ENCODE measurements around the gene REPS1.

The REPS1 gene

GRCh38 chr6:138972226-138972665, 15.8 kb downstream of the REPS1 start:
- DNase-seq (ENCODE audit: extremely low read depth in 1 of 2, low read depth in 1 of 2), result no peak

GRCh38 chr6:138971601-138972000, 16.5 kb downstream of the REPS1 start:
- no peak for DNase-seq (ENCODE audit: extremely low read depth in 1 of 2, low read depth in 1 of 2)

- DNase-seq (ENCODE audit: extremely low read depth in 1 of 2, low read depth in 1 of 2), result peak in 1 of 2 donors; percentile 34
Observed at GRCh38 chr6:138970856-138971425, 17.1 kb downstream of the REPS1 start.

- no peak for DNase-seq (ENCODE audit: extremely low read depth in 1 of 2, low read depth in 1 of 2)
Observed at GRCh38 chr6:138970159-138970558, 17.9 kb downstream of the REPS1 start.

- no peak for DNase-seq (ENCODE audit: extremely low read depth in 1 of 2, low read depth in 1 of 2)
Observed at GRCh38 chr6:138966870-138967269, 21.2 kb downstream of the REPS1 start.

- DNase-seq (ENCODE audit: extremely low read depth in 1 of 2, low read depth in 1 of 2), result no peak
Observed at GRCh38 chr6:138965971-138966370, 22.1 kb downstream of the REPS1 start.

GRCh38 chr6:138965291-138965874, 22.7 kb downstream of the REPS1 start:
- no peak for DNase-seq (ENCODE audit: extremely low read depth in 1 of 2, low read depth in 1 of 2)

GRCh38 chr6:138964012-138964411, 24.0 kb downstream of the REPS1 start:
- DNase-seq (ENCODE audit: extremely low read depth in 1 of 2, low read depth in 1 of 2), result no peak

GRCh38 chr6:138963531-138963930, 24.5 kb downstream of the REPS1 start:
- no peak for DNase-seq (ENCODE audit: extremely low read depth in 1 of 2, low read depth in 1 of 2)

- no peak for DNase-seq (ENCODE audit: extremely low read depth in 1 of 2, low read depth in 1 of 2)
Observed at GRCh38 chr6:138963119-138963518, 24.9 kb downstream of the REPS1 start.

- no peak for DNase-seq (ENCODE audit: extremely low read depth in 1 of 2, low read depth in 1 of 2)
Observed at GRCh38 chr6:138959521-138959920, 28.5 kb downstream of the REPS1 start.

- DNase-seq (ENCODE audit: extremely low read depth in 1 of 2, low read depth in 1 of 2), result no peak
Observed at GRCh38 chr6:138958595-138958994, 29.5 kb downstream of the REPS1 start.

GRCh38 chr6:138957903-138958302, 30.1 kb downstream of the REPS1 start:
- no peak for DNase-seq (ENCODE audit: extremely low read depth in 1 of 2, low read depth in 1 of 2)

GRCh38 chr6:138957484-138957883, 30.6 kb downstream of the REPS1 start:
- DNase-seq (ENCODE audit: extremely low read depth in 1 of 2, low read depth in 1 of 2), result no peak

- DNase-seq (ENCODE audit: extremely low read depth in 1 of 2, low read depth in 1 of 2), result no peak
Observed at GRCh38 chr6:138956244-138956924, 31.7 kb downstream of the REPS1 start.

- no peak for DNase-seq (ENCODE audit: extremely low read depth in 1 of 2, low read depth in 1 of 2)
Observed at GRCh38 chr6:138955262-138955661, 32.8 kb downstream of the REPS1 start.

- DNase-seq (ENCODE audit: extremely low read depth in 1 of 2, low read depth in 1 of 2), result no peak
Observed at GRCh38 chr6:138953451-138953850, 34.6 kb downstream of the REPS1 start.

GRCh38 chr6:138948546-138949179, 39.4 kb downstream of the REPS1 start:
- DNase-seq (ENCODE audit: extremely low read depth in 1 of 2, low read depth in 1 of 2), result no peak

GRCh38 chr6:138948004-138948403, 40.0 kb downstream of the REPS1 start:
- DNase-seq (ENCODE audit: extremely low read depth in 1 of 2, low read depth in 1 of 2), result no peak

GRCh38 chr6:138945354-138945753, 42.7 kb downstream of the REPS1 start:
- no peak for DNase-seq (ENCODE audit: extremely low read depth in 1 of 2, low read depth in 1 of 2)

- DNase-seq (ENCODE audit: extremely low read depth in 1 of 2, low read depth in 1 of 2), result no peak
Observed at GRCh38 chr6:138944412-138944811, 43.6 kb downstream of the REPS1 start.

- no peak for DNase-seq (ENCODE audit: extremely low read depth in 1 of 2, low read depth in 1 of 2)
Observed at GRCh38 chr6:138943089-138943625, 44.9 kb downstream of the REPS1 start.

All from stimulated activated CD8-positive, alpha-beta memory T cell treated with anti-CD3 and anti-CD28 coated beads, Interleukin-7, amount 100 ng/mL, for 48 hours (primary cell).